Stimulated activated CD8-positive, alpha-beta memory T cell treated with anti-CD3 and anti-CD28 coated beads, Interleukin-4, amount 100 ng/mL, for 1 hour (primary cell): ENCODE results near the gene RNF41.

Source experiments
- DNase-seq, 2 donors: peaks; one replicate each; pipeline ENCODE4 v3.0.0-alpha.2; 2020; ENCODE audit warnings: low read depth in 2 of 2, low spot score in 1 of 2

The RNF41 gene

GRCh38 chr12:56154818-56155217, 66.9 kb downstream of the RNF41 start:
- no peak for DNase-seq

- no peak for DNase-seq
Measured at GRCh38 chr12:56154246-56154771, 67.4 kb downstream of the RNF41 start.

- no peak for DNase-seq
Measured at GRCh38 chr12:56153678-56154065, 68.0 kb downstream of the RNF41 start.

- DNase-seq, result no peak
Measured at GRCh38 chr12:56152756-56153677, 68.7 kb downstream of the RNF41 start.
